ENCODE data around the gene PLCE1. TPM values are rescaled to one million over a fixed set of nuclear protein-coding genes. Genes with fewer than 3 reads are reported as not detected.
A peak's percentile ranks its signal among the peaks of the same experiment; 100 is the strongest.

The PLCE1 gene
- polyA plus RNA-seq, 4 donors: 1.6 to 22.7 (median 3.8) TPM

- peaks cover 0 to 13% (median 3%) of the 10 kb centered on the region in 3 donors for H3K36me3 ChIP-seq (ENCODE audit: control insufficient read depth in 3 of 3, insufficient read depth in 2 of 3, low read depth in 1 of 3, low read length in 3 of 3)
- FAIRE-seq: no peak
- no peak for DNase-seq
- H3K9me3 ChIP-seq (ENCODE audit: control insufficient read depth in 2 of 2, insufficient read depth in 1 of 2, low read depth in 1 of 2, low read length in 1 of 2): no peaks in the 10 kb centered on the region
- 62 to 79% (median 71%) methylated on average over 1 of the region's 1 CpG for WGBS, 3 donors
- H3K27me3 ChIP-seq (ENCODE audit: control insufficient read depth in 3 of 3, insufficient read depth in 3 of 3, low read length in 3 of 3): no peaks in the 10 kb centered on the region
- H3K4me1 ChIP-seq (ENCODE audit: control insufficient read depth in 3 of 3, insufficient read depth in 2 of 3, low read depth in 1 of 3, low read length in 2 of 3): peaks cover 0 to 8% (median 3%) of the 10 kb centered on the region in 3 donors
- H3K27ac ChIP-seq (ENCODE audit: low read depth in 1 of 3, low read length in 2 of 3): no peak overlapping the region
- no peak overlapping the region for H3K4me3 ChIP-seq (ENCODE audit: low read depth in 1 of 3, low read length in 3 of 3)
These were observed 43.0 kb downstream of the PLCE1 start for GRCh38 chr10:94036766-94037033.

- H3K36me3 ChIP-seq (ENCODE audit: control insufficient read depth in 3 of 3, insufficient read depth in 2 of 3, low read depth in 1 of 3, low read length in 3 of 3): peaks cover 0 to 13% (median 0%) of the 10 kb centered on the region in 3 donors
- 67 to 73% (median 73%) methylated on average over 3 of the region's 3 CpGs for WGBS, 3 donors
- no peak for FAIRE-seq
These were observed 43.6 kb downstream of the PLCE1 start for GRCh38 chr10:94037286-94037685.

GRCh38 chr10:94038024-94038423 is 44.3 kb downstream of the PLCE1 start:
- 67 to 76% (median 73%) methylated on average over 4 of the region's 4 CpGs for WGBS, 3 donors
- FAIRE-seq: no peak
- H3K9me3 ChIP-seq (ENCODE audit: control insufficient read depth in 2 of 2, insufficient read depth in 1 of 2, low read depth in 1 of 2, low read length in 1 of 2): no peaks in the 10 kb centered on the region

More at GRCh38 chr10:94037286-94037685, 43.6 kb downstream of the PLCE1 start:
- Histone ChIP-seq H3K4me1 (ENCODE audit: control insufficient read depth in 3 of 3, insufficient read depth in 2 of 3, low read depth in 1 of 3, low read length in 2 of 3) (peaks cover 1 to 8% (median 8%) of the 10 kb centered on the region in 3 donors), H3K27ac (ENCODE audit: low read depth in 1 of 3, low read length in 2 of 3) (no peak overlapping the region), H3K9me3 (ENCODE audit: control insufficient read depth in 2 of 2, insufficient read depth in 1 of 2, low read depth in 1 of 2, low read length in 1 of 2) (no peaks in the 10 kb centered on the region), H3K4me3 (ENCODE audit: low read depth in 1 of 3, low read length in 3 of 3) (no peak overlapping the region), H3K27me3 (ENCODE audit: control insufficient read depth in 3 of 3, insufficient read depth in 3 of 3, low read length in 3 of 3) (no peaks in the 10 kb centered on the region)
- no peak for DNase-seq

GRCh38 chr10:94041206-94041605 is 47.5 kb downstream of the PLCE1 start:
- Histone ChIP-seq H3K4me1 (ENCODE audit: control insufficient read depth in 3 of 3, insufficient read depth in 2 of 3, low read depth in 1 of 3, low read length in 2 of 3) (peaks cover 1 to 11% (median 11%) of the 10 kb centered on the region in 3 donors), H3K27ac (ENCODE audit: low read depth in 1 of 3, low read length in 2 of 3) (no peak overlapping the region), H3K27me3 (ENCODE audit: control insufficient read depth in 3 of 3, insufficient read depth in 3 of 3, low read length in 3 of 3) (no peaks in the 10 kb centered on the region), H3K36me3 (ENCODE audit: control insufficient read depth in 3 of 3, insufficient read depth in 2 of 3, low read depth in 1 of 3, low read length in 3 of 3) (peaks cover 0 to 15% (median 0%) of the 10 kb centered on the region in 3 donors), H3K9me3 (ENCODE audit: control insufficient read depth in 2 of 2, insufficient read depth in 1 of 2, low read depth in 1 of 2, low read length in 1 of 2) (no peaks in the 10 kb centered on the region), H3K4me3 (ENCODE audit: low read depth in 1 of 3, low read length in 3 of 3) (no peak overlapping the region)
- 91 to 95% (median 94%) methylated on average over 4 of the region's 4 CpGs for WGBS, 3 donors
- DNase-seq (no peak), FAIRE-seq (no peak)

More at GRCh38 chr10:94038024-94038423, 44.3 kb downstream of the PLCE1 start:
- H3K4me1 ChIP-seq (ENCODE audit: control insufficient read depth in 3 of 3, insufficient read depth in 2 of 3, low read depth in 1 of 3, low read length in 2 of 3): peaks cover 1 to 11% (median 9%) of the 10 kb centered on the region in 3 donors
- H3K27me3 ChIP-seq (ENCODE audit: control insufficient read depth in 3 of 3, insufficient read depth in 3 of 3, low read length in 3 of 3): no peaks in the 10 kb centered on the region
- no peak overlapping the region for H3K4me3 ChIP-seq (ENCODE audit: low read depth in 1 of 3, low read length in 3 of 3)
- DNase-seq: no peak
- H3K27ac ChIP-seq (ENCODE audit: low read depth in 1 of 3, low read length in 2 of 3): no peak overlapping the region
- peaks cover 0 to 13% (median 0%) of the 10 kb centered on the region in 3 donors for H3K36me3 ChIP-seq (ENCODE audit: control insufficient read depth in 3 of 3, insufficient read depth in 2 of 3, low read depth in 1 of 3, low read length in 3 of 3)

- no peak for FAIRE-seq
- H3K9me3 ChIP-seq (ENCODE audit: control insufficient read depth in 2 of 2, insufficient read depth in 1 of 2, low read depth in 1 of 2, low read length in 1 of 2): no peaks in the 10 kb centered on the region
- WGBS, 3 donors: 44 to 63% (median 60%) methylated on average over 3 of the region's 3 CpGs
- peaks cover 0 to 18% (median 0%) of the 10 kb centered on the region in 3 donors for H3K36me3 ChIP-seq (ENCODE audit: control insufficient read depth in 3 of 3, insufficient read depth in 2 of 3, low read depth in 1 of 3, low read length in 3 of 3)
- no peaks in the 10 kb centered on the region for H3K27me3 ChIP-seq (ENCODE audit: control insufficient read depth in 3 of 3, insufficient read depth in 3 of 3, low read length in 3 of 3)
- H3K4me1 ChIP-seq (ENCODE audit: control insufficient read depth in 3 of 3, insufficient read depth in 2 of 3, low read depth in 1 of 3, low read length in 2 of 3): peaks cover 1 to 11% (median 11%) of the 10 kb centered on the region in 3 donors
- peak in 1 of 2 donors; percentile 26 for DNase-seq
- H3K4me3 ChIP-seq (ENCODE audit: low read depth in 1 of 3, low read length in 3 of 3): no peak overlapping the region
- peak overlapping the region in 1 of 3 donors; percentile 18 for H3K27ac ChIP-seq (ENCODE audit: low read depth in 1 of 3, low read length in 2 of 3)
These were observed 48.5 kb downstream of the PLCE1 start for GRCh38 chr10:94042001-94042833.

GRCh38 chr10:94042834-94043175 is 49.1 kb downstream of the PLCE1 start:
- H3K4me1 ChIP-seq (ENCODE audit: control insufficient read depth in 3 of 3, insufficient read depth in 2 of 3, low read depth in 1 of 3, low read length in 2 of 3): peaks cover 1 to 11% (median 11%) of the 10 kb centered on the region in 3 donors
- 59 to 78% (median 61%) methylated on average over 4 of the region's 4 CpGs for WGBS, 3 donors
- H3K36me3 ChIP-seq (ENCODE audit: control insufficient read depth in 3 of 3, insufficient read depth in 2 of 3, low read depth in 1 of 3, low read length in 3 of 3): peaks cover 0 to 18% (median 0%) of the 10 kb centered on the region in 3 donors
- no peak overlapping the region for H3K4me3 ChIP-seq (ENCODE audit: low read depth in 1 of 3, low read length in 3 of 3)
- FAIRE-seq: no peak
- DNase-seq: peak in 1 of 2 donors; percentile 57
- no peaks in the 10 kb centered on the region for H3K27me3 ChIP-seq (ENCODE audit: control insufficient read depth in 3 of 3, insufficient read depth in 3 of 3, low read length in 3 of 3)
- H3K9me3 ChIP-seq (ENCODE audit: control insufficient read depth in 2 of 2, insufficient read depth in 1 of 2, low read depth in 1 of 2, low read length in 1 of 2): no peaks in the 10 kb centered on the region
- H3K27ac ChIP-seq (ENCODE audit: low read depth in 1 of 3, low read length in 2 of 3): peak overlapping the region in 1 of 3 donors; percentile 18

Other genes starting within 250 kb of the PLCE1 start
- gene LGI1, start 236.0 kb upstream of the PLCE1 start, polyA plus RNA-seq: 1 to 10 TPM in 1 of 4 donors, under 1 TPM in 1, not detected in 2; 0.24 to 2.3 TPM
- 10 to 100 TPM; 37.6 to 74.3 (median 59.8) TPM for gene SLC35G1, start 100.0 kb upstream of the PLCE1 start, polyA plus RNA-seq

Data from small intestine (tissue), 7 donors.